Cardiac septum (tissue), 1 donor: ENCODE results near the gene CCSER2. TPM values are rescaled to one million over a fixed set of nuclear protein-coding genes. Genes with fewer than 3 reads are reported as not detected.
"Not testable (repeated sequence)": the region's sequence is repeated elsewhere in the genome, so short reads cannot be mapped to it uniquely, and the experiment has no call there.

Source experiments
- DNase-seq: peaks from one replicate; pipeline ENCODE4 v3.0.0-alpha.2; 2020; ENCODE audit warnings: low spot score
- intact Hi-C: fragments of 100-400 bp; cut with DNase I; formaldehyde crosslinking; loops from one replicate; pipeline ENCODE4 v1.14.0; 2022
- total RNA-seq: library from RNA; stranded (reverse); fragmentation: NEBNext Ultra II Directional; extraction: Animal tissue kit (Norgen Biotek cat#: 25700); gene quantifications from one replicate; pipeline ENCODE4 v1.2.1, GENCODE V29; 2021
- donor health status: DM: no; HTN: no; CAD: no.

The CCSER2 gene
- total RNA-seq, 1 donor from 2014 or later, result 193 TPM

DNA sequence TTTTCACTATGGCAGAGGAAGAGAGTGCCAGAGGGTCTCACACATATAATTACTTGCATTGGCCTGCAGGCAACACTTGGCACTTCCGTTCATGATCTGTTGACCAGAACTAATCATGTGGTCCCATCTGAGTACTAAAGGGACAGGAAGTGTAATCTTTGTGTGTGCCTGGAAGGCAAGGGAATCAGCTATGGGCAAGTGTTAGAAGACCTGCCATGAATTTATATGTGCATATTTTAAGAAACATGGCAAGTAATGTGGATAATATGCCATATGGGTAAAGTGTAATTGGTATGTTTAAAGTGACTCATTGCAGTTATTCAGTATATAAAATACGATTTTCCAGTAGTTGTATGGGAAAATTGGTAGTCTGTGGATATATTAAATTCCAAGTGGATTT lies 46.1 kb downstream of the CCSER2 start:
- DNase-seq, result no peak
- intact Hi-C loops, result loop anchor here (2.0 kb wide), 1 partner anchor 162 kb away; no protein-coding TSS in a partner anchor

- intact Hi-C loops, result loop anchor here (2.0 to 5.0 kb wide), 2 partner anchors 113 to 162 kb away; no protein-coding TSS in a partner anchor
- DNase-seq, result no peak
These were observed 46.6 kb downstream of the CCSER2 start for GRCh38 chr10:84375011-84375410.

DNA sequence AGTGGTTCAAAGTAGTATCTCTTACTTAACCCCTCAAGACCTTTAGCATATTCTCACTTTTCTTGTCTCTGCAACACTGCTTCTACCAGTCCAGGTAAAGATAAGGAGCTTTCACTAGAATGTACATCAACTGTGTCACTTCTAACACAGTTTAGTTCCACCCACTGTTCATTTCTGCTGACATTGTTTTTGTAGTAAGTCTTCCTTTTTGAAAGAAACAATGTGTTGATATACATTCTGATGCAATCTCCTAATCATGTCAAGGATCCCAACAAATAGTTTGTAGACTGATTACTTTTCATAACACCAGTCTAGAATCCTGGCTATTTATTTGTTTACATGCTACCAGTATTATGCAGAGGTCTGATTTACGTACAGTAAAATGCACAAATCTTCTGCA lies 47.5 kb downstream of the CCSER2 start:
- no peak for DNase-seq
- intact Hi-C loops, result loop anchor here (2.0 to 5.0 kb wide), 2 partner anchors 114 to 161 kb away; no protein-coding TSS in a partner anchor

- no peak for DNase-seq
- intact Hi-C loops, result no loop called here
These were observed 59.8 kb downstream of the CCSER2 start for GRCh38 chr10:84388148-84388547.

- intact Hi-C loops, result no loop called here
- no peak for DNase-seq
These were observed 62.0 kb downstream of the CCSER2 start for GRCh38 chr10:84390364-84390763.

GRCh38 chr10:84391326-84391725 lies 62.9 kb downstream of the CCSER2 start:
- DNase-seq, result no peak
- intact Hi-C loops, result no loop called here

DNA sequence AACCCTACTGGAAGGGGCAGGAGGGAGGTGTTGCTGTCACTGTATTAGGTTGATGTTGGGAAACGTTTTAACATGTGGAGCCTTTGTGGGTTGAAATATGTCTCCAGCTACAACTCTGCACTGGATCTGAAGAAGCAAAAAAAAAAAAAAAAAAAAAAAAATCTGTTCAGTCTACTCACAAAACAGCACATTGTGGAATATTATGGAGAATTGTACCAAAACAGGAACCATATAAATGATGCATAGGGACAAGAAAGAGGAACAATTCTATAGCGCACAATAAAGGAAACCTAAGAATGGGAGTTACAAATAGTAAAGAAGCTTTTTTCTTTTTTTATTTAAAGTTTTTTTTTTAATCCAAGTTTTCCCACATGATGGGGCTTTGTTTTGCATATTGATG lies 63.8 kb downstream of the CCSER2 start:
- DNase-seq, result no peak

DNA sequence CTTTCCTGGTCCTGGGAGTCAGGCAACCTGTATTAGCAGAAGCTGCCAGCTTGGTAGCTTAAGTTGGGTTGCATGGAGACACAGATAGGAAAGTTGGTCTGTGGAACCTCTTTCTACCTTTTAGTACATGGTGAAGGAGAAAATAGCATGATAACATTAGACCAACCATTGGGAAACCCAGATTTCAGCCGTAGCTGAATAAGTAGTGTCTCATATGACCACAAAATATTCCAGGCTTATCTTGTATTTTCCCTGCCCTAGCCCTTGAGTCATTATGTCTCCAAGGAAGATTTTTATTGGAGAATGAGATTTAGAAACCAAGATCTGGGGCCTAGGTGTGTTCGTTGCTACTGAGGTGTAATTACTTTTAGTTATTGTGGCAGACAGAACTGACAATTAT lies 67.2 kb downstream of the CCSER2 start:
- intact Hi-C loops, result no loop called here
- DNase-seq, result no peak

More for the DNA sequence above, 63.8 kb downstream of the CCSER2 start:
- intact Hi-C loops, result no loop called here

DNA sequence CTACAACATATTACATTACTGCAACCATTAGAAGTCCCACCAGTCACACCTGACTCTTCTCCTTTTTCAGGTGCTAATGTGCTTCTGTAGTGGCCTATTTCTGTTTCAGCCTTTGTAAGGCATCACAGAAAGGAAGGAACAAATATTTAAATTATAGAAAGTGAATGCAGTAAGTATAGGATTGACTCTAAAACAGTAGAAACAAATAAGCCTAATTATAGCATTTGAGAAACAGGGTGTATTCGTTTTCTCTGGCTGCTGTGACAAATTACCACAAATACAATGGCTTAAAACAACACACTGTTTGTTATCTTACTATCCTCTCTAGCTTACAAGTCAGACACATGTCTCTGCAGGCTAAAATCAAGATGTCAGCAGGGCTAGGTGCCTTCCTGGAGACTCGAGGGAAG lies 69.4 kb downstream of the CCSER2 start:
- DNase-seq, result no peak
- intact Hi-C loops, result no loop called here

DNA sequence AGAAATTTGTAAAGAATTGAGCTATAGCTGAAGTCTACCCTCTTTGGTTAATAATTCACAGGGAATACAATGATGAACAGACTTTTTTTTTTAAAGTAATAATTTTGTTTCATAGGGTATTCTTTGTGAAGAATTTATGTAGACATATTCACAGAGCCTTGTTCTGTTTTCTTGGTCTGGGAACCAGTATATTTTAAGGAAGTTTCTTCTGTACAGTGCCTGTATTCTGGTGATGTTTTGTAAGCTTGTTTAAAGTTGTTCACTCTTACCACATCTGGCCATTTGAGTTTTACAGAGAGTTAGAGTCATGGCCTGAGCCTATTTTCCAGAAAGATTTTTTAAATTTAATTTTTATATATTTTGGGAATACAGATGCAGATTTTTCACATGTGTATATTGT lies 70.3 kb downstream of the CCSER2 start:
- no peak for DNase-seq

GRCh38 chr10:84401854-84402611 lies 73.6 kb downstream of the CCSER2 start:
- DNase-seq, result no peak
- intact Hi-C loops, result no loop called here

More for the DNA sequence above, 70.3 kb downstream of the CCSER2 start:
- intact Hi-C loops, result no loop called here

- intact Hi-C loops, result no loop called here
- no peak for DNase-seq
These were observed 76.4 kb downstream of the CCSER2 start for GRCh38 chr10:84404783-84405182.

DNA sequence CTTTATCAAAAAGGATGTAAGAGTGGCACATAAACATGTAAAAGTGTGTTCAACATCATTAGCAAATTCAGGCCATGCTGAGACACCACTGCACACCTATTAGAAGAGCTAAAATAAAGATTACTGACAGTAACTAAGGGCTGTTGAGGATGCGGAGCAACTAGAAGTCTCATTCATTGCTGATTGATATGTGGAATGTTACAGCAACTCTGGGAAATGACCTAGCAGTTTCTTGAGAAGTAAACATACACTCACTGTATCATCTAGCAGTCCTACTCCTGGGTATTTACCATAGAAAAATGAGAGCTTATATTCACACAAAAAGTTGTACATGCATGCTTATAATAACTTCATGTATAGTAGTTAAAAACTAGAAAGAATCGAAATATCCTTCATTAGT lies 77.3 kb downstream of the CCSER2 start:
- no peak for DNase-seq
- intact Hi-C loops, result no loop called here

DNA sequence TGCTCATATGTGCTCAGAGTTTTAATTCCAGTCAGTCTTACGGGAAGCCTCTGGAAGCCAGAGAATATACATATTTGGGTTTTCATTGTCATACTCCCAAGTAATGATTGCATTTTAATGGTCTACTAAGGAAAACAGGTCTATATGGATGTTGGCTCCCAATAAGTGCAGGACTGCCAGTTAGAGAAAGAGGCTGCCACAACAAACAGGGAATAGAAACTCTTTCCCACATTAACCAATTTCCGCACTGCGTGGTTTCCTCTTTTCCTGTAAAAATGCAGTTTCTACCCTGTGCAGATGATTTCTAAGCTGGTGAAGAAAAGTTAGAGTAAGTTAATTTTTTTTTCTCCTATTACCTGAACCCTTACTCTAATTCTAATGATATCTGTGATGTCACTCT lies 78.2 kb downstream of the CCSER2 start:
- intact Hi-C loops, result no loop called here
- no peak for DNase-seq

GRCh38 chr10:84407388-84408049 lies 79.1 kb downstream of the CCSER2 start:
- intact Hi-C loops, result no loop called here
- DNase-seq, result no peak

DNA sequence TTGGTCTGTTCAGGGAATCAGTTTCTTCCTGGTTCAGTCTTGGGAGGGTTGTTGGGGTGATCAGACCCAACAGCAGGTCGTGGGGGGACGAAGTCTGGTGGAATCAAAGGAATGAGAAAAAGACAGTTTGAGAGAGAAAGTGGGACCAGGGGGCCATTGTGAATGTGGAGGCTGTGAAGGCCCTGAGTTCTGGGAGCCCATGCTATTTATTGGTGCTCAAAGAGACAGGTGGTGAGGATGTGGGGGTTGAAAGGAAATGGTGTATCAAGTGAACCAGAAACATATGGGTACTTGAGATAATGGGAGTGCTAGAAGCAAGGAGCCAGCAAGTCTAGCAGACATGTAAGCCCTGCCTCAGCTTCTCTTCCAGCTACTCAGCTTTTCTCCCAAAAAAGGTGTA lies 84.1 kb downstream of the CCSER2 start:
- intact Hi-C loops, result no loop called here
- DNase-seq, result no peak

GRCh38 chr10:84414110-84414509 lies 85.7 kb downstream of the CCSER2 start:
- DNase-seq, intact Hi-C loops: not testable (repeated sequence)

- intact Hi-C loops, result no loop called here
These were observed 87.3 kb downstream of the CCSER2 start for GRCh38 chr10:84415539-84416244.

DNA sequence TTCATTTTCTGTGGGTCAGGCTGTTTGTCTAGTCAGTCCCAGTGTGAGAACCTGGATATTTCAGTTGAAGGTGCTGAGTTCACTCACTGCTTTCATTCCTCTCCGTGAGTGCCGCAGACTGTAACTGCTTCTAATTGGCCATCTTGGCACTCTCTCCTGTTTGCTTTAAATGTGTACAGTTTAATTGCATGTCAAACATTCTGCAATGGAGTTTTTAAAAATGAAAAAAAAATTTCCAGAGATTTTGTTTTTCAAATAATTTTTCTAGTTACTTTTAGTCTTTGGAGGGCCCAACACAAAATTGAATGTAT lies 87.8 kb downstream of the CCSER2 start:
- DNase-seq, result no peak
- intact Hi-C loops, result no loop called here

More at GRCh38 chr10:84415539-84416244, 87.3 kb downstream of the CCSER2 start:
- DNase-seq, result no peak

- intact Hi-C loops, result no loop called here
- DNase-seq, result no peak
These were observed 95.3 kb downstream of the CCSER2 start for GRCh38 chr10:84423719-84424118.
